GM06990 (cell line): Measurements from ENCODE around the gene PFAS.

Experiments
- DNase-seq: peaks from one replicate; pipeline ENCODE4 v3.0.0-alpha.2; 2011; ENCODE audit not compliant: insufficient read length; ENCODE audit errors: extremely low read depth
- H3K27me3 ChIP-seq: replicated peaks from 2 replicates; pipeline ENCODE4 v1.6.0; 2011; ENCODE audit warnings: low read length; ENCODE audit not compliant: control insufficient read depth, insufficient read depth
- H3K36me3 ChIP-seq: 2 replicates; pipeline ENCODE4 v1.5.1; 2011; ENCODE audit warnings: low read length; ENCODE audit not compliant: control insufficient read depth, insufficient read depth
- H3K4me3 ChIP-seq: replicated peaks from 2 replicates; pipeline ENCODE4 v1.5.1; 2011; ENCODE audit warnings: low read depth, mild to moderate bottlenecking, control low read depth, low read length
- TF ChIP-seq, protein P1 (sequence below): IDR thresholded peaks from 2 replicates; pipeline ENCODE4 v1.5.1; 2011; ENCODE audit warnings: low read length, control low read depth, mild to moderate bottlenecking, inconsistent platforms; ENCODE audit not compliant: insufficient read depth, poor library complexity, severe bottlenecking

The PFAS gene

DNA sequence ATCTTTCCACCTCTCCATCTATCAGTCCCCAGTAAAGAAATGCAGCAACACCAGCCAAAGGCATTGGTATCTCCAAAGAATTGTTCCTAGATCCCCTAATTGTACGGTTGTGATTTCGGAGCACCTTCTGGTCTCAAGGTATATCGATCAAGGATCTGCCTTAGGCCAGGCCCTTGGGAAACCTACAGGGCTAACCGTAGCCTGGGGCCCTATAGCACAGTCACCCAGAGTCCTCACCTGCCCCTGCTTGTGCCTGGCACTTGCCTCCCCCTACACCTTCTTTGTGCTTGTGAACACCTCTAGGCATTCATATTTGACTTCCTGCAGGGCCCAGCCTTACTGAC, 21.9 kb upstream of the PFAS start:
- H3K4me3 ChIP-seq = no peak overlapping the region
- no peak for DNase-seq
- TF ChIP-seq, protein P1, sequence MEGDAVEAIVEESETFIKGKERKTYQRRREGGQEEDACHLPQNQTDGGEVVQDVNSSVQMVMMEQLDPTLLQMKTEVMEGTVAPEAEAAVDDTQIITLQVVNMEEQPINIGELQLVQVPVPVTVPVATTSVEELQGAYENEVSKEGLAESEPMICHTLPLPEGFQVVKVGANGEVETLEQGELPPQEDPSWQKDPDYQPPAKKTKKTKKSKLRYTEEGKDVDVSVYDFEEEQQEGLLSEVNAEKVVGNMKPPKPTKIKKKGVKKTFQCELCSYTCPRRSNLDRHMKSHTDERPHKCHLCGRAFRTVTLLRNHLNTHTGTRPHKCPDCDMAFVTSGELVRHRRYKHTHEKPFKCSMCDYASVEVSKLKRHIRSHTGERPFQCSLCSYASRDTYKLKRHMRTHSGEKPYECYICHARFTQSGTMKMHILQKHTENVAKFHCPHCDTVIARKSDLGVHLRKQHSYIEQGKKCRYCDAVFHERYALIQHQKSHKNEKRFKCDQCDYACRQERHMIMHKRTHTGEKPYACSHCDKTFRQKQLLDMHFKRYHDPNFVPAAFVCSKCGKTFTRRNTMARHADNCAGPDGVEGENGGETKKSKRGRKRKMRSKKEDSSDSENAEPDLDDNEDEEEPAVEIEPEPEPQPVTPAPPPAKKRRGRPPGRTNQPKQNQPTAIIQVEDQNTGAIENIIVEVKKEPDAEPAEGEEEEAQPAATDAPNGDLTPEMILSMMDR = no peak
- no peaks in the 10 kb centered on the region for H3K27me3 ChIP-seq
- H3K36me3 ChIP-seq = peaks cover 35% of the 10 kb centered on the region

DNA sequence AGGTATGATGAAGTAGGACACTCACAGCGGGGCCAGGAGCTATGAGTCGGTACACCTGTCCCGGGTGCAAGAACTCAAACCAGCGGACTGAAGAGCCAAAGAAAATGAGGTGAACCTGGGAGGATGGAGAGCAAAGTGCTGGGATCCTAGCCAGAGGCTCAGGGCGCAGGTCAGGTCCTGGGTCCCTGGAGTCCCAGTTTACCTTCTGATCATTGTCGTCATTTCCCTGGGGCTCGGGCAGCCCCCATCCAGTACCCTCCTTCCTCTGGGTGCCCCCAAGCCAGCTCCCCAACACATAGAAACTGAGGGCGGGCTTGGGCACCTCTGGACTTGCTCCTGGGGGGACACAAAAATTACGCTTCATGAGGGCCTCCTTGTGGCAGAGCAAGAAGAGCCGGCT, 17.4 kb upstream of the PFAS start:
- TF ChIP-seq, protein P1 = no peak
- H3K4me3 ChIP-seq = no peak overlapping the region
- DNase-seq = no peak
- no peaks in the 10 kb centered on the region for H3K27me3 ChIP-seq
- peaks cover 65% of the 10 kb centered on the region for H3K36me3 ChIP-seq

DNA sequence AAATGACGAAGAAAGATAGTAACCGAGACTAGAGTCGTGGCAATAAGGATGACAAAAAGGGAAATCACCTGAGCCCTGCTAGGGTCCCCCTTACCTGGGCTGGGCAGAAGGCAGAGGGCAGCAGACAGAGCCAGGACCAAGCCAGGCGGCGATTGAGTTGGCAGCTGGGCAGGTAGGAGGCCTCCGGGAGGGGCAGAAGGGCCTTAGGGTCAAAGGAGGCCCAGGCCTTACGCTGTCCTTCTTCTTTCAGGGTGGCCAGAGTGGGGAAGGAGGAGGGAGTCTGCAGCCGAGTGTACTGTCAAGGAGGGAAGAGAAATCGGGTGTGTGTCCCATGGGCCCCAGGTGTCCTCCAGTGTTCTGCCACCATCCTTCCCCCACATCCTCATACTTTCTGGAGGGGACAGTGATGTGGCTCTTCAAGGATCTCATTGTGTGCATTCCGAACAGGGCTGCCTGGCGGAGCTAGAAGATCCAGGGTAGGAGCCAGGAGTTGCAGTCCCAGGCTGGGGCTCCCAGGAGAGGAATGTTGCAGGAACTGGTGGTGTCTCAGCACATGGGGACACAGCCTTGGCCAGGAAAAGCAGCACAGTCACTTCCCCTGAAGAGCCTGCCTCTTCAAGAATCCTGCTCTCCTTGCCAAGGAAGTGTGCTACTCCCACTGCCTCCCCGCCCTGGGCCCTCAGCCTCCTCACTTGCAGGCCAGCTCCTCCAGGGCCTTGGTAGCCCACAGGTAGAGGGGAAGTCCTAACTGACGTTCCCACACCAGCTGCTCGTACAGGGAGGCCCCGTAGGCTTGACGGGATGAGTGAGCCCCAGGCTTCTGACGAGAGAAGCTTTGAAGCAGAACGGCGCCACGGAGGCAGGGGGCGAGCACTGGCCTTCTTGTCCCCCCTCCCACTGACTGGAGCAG, 14.5 kb upstream of the PFAS start:
- TF ChIP-seq, protein P1 = no peak
- Histone ChIP-seq H3K36me3 (peaks cover 58% of the 10 kb centered on the region), H3K27me3 (no peaks in the 10 kb centered on the region), H3K4me3 (no peak overlapping the region)
- no peak for DNase-seq

DNA sequence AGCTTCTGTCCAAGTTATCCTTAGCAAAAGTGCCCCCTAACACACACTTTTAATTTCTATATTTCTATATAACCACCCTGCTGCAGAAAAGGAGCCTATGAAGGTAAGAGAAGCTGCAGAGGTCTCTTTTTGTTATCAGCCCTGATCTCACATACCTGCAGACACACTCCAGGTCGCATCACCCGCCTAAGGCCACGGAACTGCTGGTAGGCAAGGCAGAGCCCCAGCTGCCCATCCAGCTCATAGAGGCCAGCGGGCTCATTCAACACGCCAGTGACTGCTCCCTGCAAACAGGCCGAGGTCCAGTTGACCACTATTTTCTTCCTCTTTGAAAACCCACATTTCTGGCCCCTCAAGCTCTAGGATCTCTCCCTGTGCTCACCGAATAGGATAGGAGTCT, 13.4 kb upstream of the PFAS start:
- DNase-seq = no peak
- Histone ChIP-seq H3K27me3 (no peaks in the 10 kb centered on the region), H3K36me3 (peaks cover 51% of the 10 kb centered on the region), H3K4me3 (no peak overlapping the region)
- TF ChIP-seq, protein P1 = no peak

DNA sequence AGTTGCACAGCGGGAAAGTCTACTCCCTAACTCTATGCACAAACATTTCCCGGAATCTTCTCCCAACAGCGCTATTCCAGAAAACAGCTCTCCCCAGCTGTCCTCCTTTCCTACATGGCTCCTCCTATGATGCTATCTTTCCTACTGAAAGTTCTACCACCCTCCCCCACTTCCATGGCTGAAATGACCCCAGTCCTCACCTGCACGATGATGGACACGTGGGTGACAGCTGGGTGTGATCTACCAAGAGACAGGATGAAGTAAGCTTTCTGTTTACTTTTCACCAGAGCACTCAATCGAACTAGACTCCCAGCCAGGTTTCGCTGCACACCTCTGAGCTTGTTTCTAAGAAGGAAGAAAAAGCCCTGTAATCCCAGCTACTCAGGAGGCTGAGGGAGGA, 11.9 kb upstream of the PFAS start:
- Histone ChIP-seq H3K36me3 (peaks cover 42% of the 10 kb centered on the region), H3K27me3 (no peaks in the 10 kb centered on the region), H3K4me3 (no peak overlapping the region)
- DNase-seq = no peak
- TF ChIP-seq, protein P1 = no peak
